Measurements from ENCODE around the gene RBMS1.

RBMS1 gene

GRCh38 chr2:160229591-160229990 lies 264.0 kb downstream of the RBMS1 start:
- TF ChIP-seq CTCF (IDR thresholded peaks at IDR 0.05; ENCODE audit: control insufficient read depth, extremely low read depth, insufficient read depth): no peak
- DNase-seq (ENCODE audit: low read depth): peak; percentile 23
- H3K4me3 ChIP-seq (ENCODE audit: low read depth, low read length): no peak overlapping the region

DNA sequence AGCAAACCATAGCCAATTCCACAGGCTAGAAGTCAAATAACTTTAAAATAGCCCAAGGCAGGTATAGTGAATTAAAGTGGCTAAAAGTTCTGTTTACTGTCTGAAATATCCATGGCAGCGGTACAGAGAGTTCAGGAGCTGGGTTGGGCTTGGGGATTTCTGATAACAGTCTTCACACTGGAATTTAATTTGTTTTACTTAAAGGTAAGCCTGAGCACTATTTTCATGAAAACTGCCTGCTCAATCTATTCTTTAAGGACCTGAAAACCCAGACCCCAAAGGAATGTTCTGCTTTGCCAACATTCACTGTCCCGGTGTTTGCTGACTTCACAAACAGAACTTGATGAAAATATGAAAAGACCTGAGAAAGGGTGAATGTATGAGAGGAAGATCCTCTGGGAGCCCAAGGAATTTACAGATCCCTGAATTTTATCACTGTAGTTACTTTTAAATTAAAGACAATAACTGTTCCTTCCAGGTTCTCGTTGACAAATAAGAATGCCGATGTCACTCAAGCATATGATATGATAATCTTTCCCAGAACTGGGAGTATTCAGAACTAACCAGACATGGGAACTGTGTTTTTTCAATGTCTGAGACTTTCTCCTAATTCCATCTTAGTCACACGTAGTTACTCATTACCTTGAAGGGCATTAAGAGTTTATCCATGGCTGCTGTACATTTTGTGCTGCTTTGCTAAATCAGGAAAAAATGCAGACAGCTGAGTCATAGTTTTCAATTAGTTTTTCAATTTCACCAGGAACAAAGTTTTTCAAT lies 265.3 kb downstream of the RBMS1 start:
- no peak overlapping the region for H3K4me3 ChIP-seq (ENCODE audit: low read depth, low read length)
- DNase-seq (ENCODE audit: low read depth): no peak
- TF ChIP-seq CTCF (IDR thresholded peaks at IDR 0.05; ENCODE audit: control insufficient read depth, extremely low read depth, insufficient read depth): no peak

GRCh38 chr2:160227293-160227915 lies 266.2 kb downstream of the RBMS1 start:
- no peak overlapping the region for H3K4me3 ChIP-seq (ENCODE audit: low read depth, low read length)
- no peak for TF ChIP-seq CTCF (IDR thresholded peaks at IDR 0.05; ENCODE audit: control insufficient read depth, extremely low read depth, insufficient read depth)
- DNase-seq (ENCODE audit: low read depth): no peak

DNA sequence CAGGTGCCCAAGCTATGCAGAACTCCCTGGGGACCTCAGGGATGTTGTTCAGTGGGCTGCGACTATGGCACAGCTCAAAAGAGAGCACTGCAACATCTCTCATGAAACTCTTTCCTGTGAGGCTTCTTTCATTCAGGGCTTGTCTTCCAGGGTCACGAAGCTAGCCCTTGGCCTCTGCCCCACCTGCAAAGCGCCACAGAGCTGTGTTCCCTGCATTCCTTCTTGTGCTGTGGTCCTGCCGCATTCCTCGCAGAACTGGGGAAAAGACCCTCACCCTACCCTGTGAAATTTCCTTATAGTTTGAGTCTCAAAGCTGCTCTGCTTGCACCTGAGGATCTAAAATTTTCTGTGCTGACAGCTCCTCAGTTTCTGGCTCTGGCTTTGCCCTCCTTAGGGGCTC lies 267.2 kb downstream of the RBMS1 start:
- H3K4me3 ChIP-seq (ENCODE audit: low read depth, low read length): no peak overlapping the region
- TF ChIP-seq CTCF (IDR thresholded peaks at IDR 0.05; ENCODE audit: control insufficient read depth, extremely low read depth, insufficient read depth): no peak
- DNase-seq (ENCODE audit: low read depth): no peak

GRCh38 chr2:160225722-160226121 lies 267.9 kb downstream of the RBMS1 start:
- TF ChIP-seq CTCF (IDR thresholded peaks at IDR 0.05; ENCODE audit: control insufficient read depth, extremely low read depth, insufficient read depth): no peak
- DNase-seq (ENCODE audit: low read depth): no peak
- H3K4me3 ChIP-seq (ENCODE audit: low read depth, low read length): no peak overlapping the region

- no peak overlapping the region for H3K4me3 ChIP-seq (ENCODE audit: low read depth, low read length)
- DNase-seq (ENCODE audit: low read depth): no peak
- TF ChIP-seq CTCF (IDR thresholded peaks at IDR 0.05; ENCODE audit: control insufficient read depth, extremely low read depth, insufficient read depth): no peak
These were observed 269.1 kb downstream of the RBMS1 start for GRCh38 chr2:160224507-160224906.

Data from LNCaP clone FGC (cell line).